HuH-7 (cell line): ENCODE results near the gene ZC3H7A.

Experiments used
- DNase-seq: peaks from one replicate; pipeline ENCODE4 v3.0.0; 2011; ENCODE audit warnings: low spot score

ZC3H7A gene

DNA sequence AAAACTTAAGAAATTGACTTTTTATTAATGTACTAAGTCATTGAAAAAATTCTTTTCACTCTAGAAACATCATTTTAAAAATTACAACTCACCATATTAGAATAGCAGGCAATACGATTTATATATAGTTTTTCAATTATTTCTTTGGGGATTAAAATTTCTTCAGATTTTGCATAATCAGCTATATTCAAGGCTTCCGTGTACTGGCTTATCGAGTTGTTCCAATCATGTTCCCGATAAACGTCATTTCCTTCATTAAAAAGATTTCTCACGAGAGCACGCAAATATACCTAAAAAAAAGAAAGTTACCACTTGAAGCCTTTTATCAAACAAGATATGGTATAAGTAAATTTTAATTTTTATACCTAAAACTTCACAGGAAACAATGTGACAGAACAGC lies 18.0 kb downstream of the ZC3H7A start:
- no peak for DNase-seq

DNA sequence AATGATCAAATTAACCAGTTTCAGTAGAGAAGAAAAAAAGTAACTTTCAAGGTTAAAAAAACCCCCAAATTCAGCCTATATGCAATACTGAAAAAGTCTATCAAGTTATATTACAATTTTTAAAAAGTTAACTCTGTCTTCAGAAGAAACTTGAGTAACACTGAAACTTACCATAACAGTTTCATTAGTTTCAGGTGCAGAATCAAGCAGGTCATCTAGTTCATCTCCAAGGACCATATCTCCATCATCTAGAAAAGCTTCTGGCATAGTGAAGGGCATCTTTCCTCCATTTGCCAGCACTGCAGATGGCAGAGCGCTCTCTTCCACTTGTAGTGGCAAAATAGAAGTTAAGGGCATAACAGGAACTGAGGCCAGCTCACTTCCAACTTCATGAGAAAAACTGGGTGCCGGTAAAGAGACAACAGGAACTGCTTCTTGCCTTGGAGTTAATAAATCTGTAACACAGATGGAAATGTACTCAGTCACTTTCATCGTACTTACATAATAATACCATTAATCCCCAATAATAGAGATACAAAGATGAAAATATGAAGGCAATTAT lies 22.9 kb downstream of the ZC3H7A start:
- DNase-seq: no peak

- no peak for DNase-seq
These were observed 28.2 kb downstream of the ZC3H7A start for GRCh38 chr16:11768849-11769248.

DNA sequence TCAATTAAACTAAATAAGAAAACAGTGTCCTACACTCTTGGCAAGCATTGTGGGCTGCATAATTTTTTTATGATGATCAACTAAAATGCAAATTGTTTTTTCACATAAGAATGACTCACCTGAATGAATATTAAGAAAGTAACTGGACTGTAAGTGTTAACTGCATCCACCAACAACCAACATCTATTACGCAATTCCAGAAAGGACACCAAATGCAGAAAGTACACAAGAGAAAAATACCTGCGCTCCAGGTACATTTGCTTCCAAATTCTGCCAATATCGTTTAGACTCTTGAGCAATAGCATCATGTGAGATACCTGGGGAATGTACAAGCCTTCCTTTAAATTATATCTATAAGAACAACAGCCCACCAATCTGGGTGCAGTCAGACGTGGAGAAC lies 34.6 kb downstream of the ZC3H7A start:
- no peak for DNase-seq

GRCh38 chr16:11759997-11760396 lies 37.1 kb downstream of the ZC3H7A start:
- DNase-seq: no peak

- no peak for DNase-seq
These were observed 37.8 kb downstream of the ZC3H7A start for GRCh38 chr16:11759163-11759834.

GRCh38 chr16:11757671-11758545 lies 39.1 kb downstream of the ZC3H7A start:
- DNase-seq: no peak

GRCh38 chr16:11756248-11756647 lies 40.8 kb downstream of the ZC3H7A start:
- DNase-seq: no peak

DNA sequence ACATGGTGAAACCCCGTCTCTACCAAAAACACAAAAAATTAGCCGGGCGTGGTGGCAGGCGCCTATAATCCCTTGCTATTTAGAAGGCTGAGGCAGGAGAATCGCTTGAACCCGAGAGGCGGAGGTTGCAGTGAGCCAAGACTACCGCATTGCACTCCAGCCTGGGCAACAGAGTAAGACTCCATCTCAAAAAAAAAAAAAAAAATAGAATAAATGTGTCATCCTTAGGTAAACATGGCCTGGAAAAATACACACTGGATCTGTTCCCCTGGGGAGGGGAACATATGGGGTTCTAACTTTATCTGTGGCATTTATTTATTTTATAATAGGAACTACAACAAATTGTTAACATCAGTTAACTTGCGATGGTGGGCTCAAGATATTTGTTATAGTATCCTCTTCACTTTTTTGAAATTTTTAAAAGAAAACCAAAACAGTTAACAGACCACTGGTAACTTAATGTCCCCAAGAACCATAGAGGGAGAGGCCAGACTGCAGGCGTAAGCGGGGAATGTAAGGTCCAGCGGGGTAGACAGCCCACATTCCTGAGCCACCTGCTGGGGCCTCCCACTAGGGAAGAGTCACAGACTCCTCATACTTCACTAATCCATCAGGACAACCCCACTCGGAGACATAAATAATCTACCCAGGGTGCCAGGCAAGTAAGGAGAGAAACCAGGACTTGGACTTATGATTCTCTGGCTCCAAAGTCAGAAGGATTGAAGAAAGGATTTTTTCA lies 41.9 kb downstream of the ZC3H7A start:
- DNase-seq: no peak

GRCh38 chr16:11752856-11753255 lies 44.2 kb downstream of the ZC3H7A start:
- no peak for DNase-seq

DNA sequence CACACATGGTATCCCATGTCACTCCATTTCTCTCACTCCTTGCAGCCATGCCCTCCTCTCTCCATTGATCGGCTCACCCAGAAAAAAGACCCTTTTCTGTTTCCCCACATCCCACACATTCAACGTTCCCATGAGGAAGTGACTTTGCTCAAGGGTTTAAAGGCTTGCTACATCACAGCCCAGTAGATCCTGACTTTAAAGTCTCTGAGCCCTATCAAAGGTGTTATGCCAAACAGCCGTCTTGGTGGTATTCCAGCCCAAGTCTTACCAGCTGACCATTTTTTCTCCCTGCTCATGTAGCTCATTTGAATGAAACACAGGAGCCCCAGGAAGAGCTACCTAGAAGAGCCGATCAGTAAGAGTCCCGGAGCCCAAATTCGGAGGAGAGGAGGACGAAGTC lies 47.0 kb downstream of the ZC3H7A start:
- DNase-seq: no peak

- peak; percentile 27 for DNase-seq
These were observed 48.4 kb downstream of the ZC3H7A start for GRCh38 chr16:11748404-11749254.

DNA sequence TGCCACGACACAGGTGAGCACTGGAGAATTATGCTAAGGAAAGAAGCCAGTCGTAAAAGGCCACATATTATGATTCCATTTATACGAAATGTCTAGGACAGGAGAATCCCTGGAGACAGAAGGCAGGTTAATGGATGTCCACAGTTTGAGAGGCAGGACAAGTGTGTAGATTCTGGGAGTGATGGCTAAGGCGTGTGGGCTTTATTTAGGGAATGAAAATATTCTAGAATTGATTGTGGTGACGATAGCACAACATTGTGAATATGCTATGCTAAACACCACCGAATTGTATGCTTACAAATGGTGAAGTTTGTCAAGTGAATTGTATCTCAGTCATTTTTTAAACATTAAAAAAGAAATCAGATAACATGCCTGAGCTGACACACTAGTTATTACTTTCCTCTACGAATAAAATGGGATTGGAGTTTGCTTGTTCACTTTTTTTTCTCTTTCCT lies 49.1 kb downstream of the ZC3H7A start:
- DNase-seq: no peak

DNA sequence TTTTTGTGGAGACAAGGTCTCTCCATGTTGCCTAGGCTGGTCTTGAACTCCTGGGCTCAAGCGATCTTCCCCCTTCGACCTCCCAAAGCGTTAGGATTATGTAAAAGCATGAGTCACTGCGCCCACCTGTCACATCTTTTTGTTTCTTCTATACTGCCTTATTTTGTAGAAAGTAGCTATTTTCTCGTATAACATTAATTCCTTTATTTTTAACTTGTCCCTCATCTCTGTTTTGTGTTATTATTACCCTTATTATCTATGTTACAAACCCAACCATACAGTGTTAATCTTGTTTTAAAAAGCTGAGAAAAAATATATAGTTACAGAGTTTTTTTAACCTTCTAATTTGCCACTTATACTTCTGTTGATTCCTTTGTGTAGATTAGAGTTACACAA lies 53.0 kb downstream of the ZC3H7A start:
- no peak for DNase-seq

DNA sequence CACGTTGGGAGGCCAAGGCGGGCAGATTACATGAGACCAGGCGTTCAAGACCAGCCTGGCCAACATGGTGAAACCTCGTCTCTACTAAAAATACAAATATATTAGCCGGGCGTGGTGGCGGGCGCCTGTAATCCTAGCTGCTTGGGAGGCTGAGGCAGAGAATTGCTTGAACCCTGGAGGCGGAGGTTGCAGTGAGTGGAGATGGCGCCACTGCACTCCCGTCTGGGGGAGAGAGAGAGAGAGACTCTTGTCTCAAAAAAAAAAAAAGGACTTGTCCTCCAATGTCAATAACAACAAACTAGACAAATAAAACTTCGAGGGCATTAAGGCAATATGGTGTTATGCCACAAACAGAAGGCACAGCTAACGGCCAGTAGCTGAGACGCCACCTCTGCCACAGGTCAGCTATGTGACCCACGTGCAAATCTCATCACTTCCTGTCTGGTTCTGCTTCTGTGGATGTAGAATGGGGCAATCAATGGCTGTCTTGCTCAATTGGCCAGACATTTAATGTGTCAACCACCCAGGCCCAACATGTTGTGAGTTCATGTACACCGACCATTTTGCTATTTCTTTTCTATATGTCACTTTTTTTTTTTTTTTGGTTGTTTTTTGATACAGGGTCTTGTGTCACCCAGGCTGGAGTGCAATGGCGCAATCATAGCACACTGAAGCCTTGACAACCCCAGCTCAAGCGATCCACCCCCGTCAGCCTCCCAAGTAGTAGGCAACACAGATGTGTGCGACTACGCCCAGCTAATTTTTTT lies 53.6 kb downstream of the ZC3H7A start:
- peak; percentile 61 for DNase-seq

DNA sequence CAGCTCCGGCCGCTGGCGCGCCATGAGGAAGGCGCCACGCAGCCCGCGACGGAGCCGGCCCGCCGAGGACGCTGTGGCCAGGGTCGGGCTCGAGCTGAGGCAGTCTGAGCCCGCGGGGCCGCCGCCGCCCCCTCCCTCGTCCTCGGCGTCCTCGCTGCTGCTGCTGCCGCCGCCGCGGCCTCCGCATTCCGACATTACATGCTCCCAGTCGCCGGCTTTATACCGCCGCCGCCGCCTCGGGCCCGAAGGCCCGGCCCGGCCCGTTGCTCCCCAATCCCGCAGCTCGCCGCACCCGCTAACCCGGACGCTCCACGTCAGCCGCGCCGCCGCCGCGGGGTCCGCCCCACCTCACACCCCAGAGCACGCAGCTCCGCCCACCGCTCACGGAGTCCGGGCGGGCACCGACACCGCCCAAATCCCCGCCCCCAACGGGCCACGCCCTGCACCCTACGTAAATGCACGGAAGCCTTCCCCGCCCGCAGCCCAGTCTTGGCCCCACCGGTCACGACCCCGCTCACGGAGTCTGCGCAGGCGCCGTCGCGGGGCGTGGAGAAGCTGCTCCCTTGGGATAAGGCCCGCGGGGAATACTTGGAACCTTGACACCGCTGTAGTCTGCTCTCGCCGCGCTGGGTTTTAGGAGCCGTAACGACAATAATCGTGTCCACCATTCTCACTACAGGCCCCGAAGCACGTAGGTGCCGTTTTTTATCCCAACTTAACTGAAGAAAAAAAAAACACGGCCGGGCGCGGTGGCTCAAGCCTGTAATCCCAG lies 54.3 kb downstream of the ZC3H7A start, which contains the start of gene TXNDC11:
Gene TXNDC11, minus strand, starts transcription at position 322 of the 772 bp plus-strand sequence. Its CDS starts 127 bp downstream, at position 195.
- DNase-seq: peak; percentile 86

GRCh38 chr16:11742093-11742535 lies 54.9 kb downstream of the ZC3H7A start:
- DNase-seq: peak; percentile 23

DNA sequence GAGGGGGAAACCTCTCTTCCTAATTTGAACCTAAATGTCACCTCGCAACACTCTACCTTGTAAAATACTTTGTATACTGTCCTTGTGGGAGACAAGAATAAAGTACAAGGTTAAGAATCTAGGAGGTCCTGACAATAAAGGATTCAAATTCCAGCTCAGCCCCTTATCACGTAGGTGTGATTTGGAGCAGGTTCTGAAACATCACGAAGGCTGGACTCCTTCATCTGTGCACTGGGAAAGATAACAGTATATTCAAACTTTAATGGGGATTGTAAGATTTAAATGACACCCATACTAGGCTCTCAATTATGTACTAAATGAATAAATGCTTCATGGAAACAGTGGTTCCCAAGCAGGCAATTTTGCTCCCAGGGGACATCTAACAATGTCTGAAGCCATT lies 56.5 kb downstream of the ZC3H7A start:
- no peak for DNase-seq

GRCh38 chr16:11738742-11739544 lies 58.1 kb downstream of the ZC3H7A start:
- no peak for DNase-seq
